IPS DF 6.9 (cell line): Measurements from ENCODE around the gene UGP2.
"Not testable (repeated sequence)": the region's sequence is repeated elsewhere in the genome, so short reads cannot be mapped to it uniquely, and the experiment has no call there.

Experiments used
- DNase-seq: peaks from one replicate; pipeline ENCODE4 v3.0.0-alpha.2; 2013; ENCODE audit warnings: low read depth, low spot score
- H3K27ac ChIP-seq: one replicate; pipeline ENCODE4 v1.5.1; 2013; ENCODE audit warnings: low read length, control low read depth
- H3K27me3 ChIP-seq: 2 replicates; pipeline ENCODE4 v1.6.1; 2013; ENCODE audit warnings: mild to moderate bottlenecking, low read length; ENCODE audit not compliant: control insufficient read depth, insufficient read depth
- H3K36me3 ChIP-seq: 2 replicates; pipeline ENCODE4 v1.6.1; 2013; ENCODE audit warnings: low read length; ENCODE audit not compliant: control insufficient read depth, insufficient read depth
- H3K4me1 ChIP-seq: 2 replicates; pipeline ENCODE4 v1.6.1; 2013; ENCODE audit warnings: low read length; ENCODE audit not compliant: control insufficient read depth, insufficient read depth
- H3K4me3 ChIP-seq: 2 replicates; pipeline ENCODE4 v1.5.1; 2013; ENCODE audit warnings: mild to moderate bottlenecking, low read length
- H3K9me3 ChIP-seq: 2 replicates; pipeline ENCODE4 v1.6.1; 2013; ENCODE audit warnings: low read length, inconsistent platforms; ENCODE audit not compliant: control insufficient read depth, insufficient read depth
- WGBS: extraction: QIAGEN DNeasy Blood & Tissue Kit; methylation state at CpG from one replicate; pipeline ENCODE4 v1.1.7; 2013; ENCODE audit warnings: mixed read lengths, missing lambda C conversion rate; ENCODE audit not compliant: insufficient read length, insufficient coverage; 5-methylcytosine and 5-hydroxymethylcytosine counted together

UGP2 gene

GRCh38 chr2:63837036-63837594 is 4.6 kb upstream of the UGP2 start:
- H3K36me3 ChIP-seq: no peaks in the 10 kb centered on the region
- no CpG with 5 or more reads among the region's 2 CpGs for WGBS
- H3K27me3 ChIP-seq: no peaks in the 10 kb centered on the region
- H3K4me3 ChIP-seq: no peak overlapping the region
- DNase-seq: no peak
- H3K27ac ChIP-seq: no peak overlapping the region
- H3K4me1 ChIP-seq: no peaks in the 10 kb centered on the region; the same call in 1 of the 2 replicates
- H3K9me3 ChIP-seq: no peaks in the 10 kb centered on the region

DNA sequence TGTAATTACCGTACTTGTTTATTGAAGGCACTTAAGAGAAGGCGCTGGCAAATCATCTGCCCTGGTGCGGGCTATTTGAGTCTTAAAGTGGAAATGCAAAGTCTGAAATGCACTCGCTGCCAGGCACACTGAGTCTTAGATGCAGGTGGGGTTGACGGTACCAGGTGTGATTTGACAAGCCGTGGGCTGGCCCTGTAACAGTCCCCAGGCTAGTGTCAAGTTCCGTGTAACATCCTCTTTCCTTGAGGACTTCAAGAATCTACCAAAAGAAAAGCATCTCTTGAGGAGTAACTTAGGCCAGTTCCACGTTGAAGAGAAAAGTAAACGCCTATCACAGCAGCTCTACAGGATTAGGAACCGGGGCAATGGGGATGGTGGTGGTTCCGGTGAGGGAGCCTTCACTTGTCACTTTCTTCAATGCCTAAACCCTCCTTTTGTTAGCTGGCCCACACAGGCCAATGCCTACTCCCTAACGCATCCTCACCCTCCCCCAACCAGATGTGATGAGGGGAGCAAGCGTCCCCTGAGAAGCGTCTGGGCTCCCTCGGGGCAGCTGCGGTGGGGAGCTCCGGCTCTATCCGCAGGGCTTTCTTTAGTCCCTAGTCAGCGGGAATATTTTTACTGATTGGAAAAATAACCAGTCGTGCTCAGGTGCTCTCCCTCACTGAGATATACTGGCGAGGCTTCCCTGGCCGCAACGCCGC is 1.5 kb upstream of the UGP2 start:
- Histone ChIP-seq H3K4me3 (peak overlapping the region; percentile 88; the same call in 1 of the 2 replicates), H3K4me1 (no peaks in the 10 kb centered on the region; the same call in 1 of the 2 replicates), H3K9me3 (no peaks in the 10 kb centered on the region), H3K27ac (no peak overlapping the region), H3K27me3 (no peaks in the 10 kb centered on the region), H3K36me3 (no peaks in the 10 kb centered on the region)
- no CpG with 5 or more reads among the region's 24 CpGs for WGBS
- DNase-seq: no peak

DNA sequence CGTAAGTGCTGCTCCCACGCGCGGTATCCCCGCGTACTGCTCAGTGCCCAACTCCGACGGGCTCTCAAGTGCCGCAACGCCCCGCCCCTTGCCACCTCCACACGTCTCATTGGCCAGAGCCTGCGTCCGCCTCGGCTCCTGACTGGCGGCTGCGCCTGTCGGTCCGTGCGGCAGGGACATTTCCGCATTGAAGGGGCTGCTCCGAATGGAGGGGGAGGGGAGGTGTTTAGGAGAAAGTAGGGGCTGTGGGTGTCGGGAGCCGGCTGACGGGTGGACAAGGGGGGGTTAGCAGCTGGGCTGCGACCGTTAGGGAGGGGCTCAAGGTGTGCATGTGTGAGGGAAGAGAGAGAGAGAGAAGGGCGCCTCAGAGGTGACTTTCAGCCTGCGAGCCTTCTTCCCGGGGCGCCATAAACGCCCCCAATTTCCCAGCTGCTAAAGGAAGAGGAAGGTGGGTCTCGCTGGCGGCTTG is 877 bp upstream of the UGP2 start:
- Histone ChIP-seq H3K4me1 (no peaks in the 10 kb centered on the region; the same call in 1 of the 2 replicates), H3K9me3 (no peaks in the 10 kb centered on the region), H3K4me3 (peak overlapping the region; percentile 88; the same call in 1 of the 2 replicates), H3K27ac (no peak overlapping the region), H3K36me3 (no peaks in the 10 kb centered on the region), H3K27me3 (no peaks in the 10 kb centered on the region)
- WGBS: no CpG with 5 or more reads among the region's 34 CpGs
- peak; percentile 95 for DNase-seq

GRCh38 chr2:63842149-63843061 is 709 bp downstream of the UGP2 start:
- Histone ChIP-seq H3K27ac (no peak overlapping the region), H3K4me1 (no peaks in the 10 kb centered on the region; the same call in 1 of the 2 replicates), H3K27me3 (no peaks in the 10 kb centered on the region), H3K4me3 (peak overlapping the region; percentile 88), H3K36me3 (no peaks in the 10 kb centered on the region), H3K9me3 (no peaks in the 10 kb centered on the region)
- no CpG with 5 or more reads among the region's 24 CpGs for WGBS
- no peak for DNase-seq

GRCh38 chr2:63843093-63843492 is 1.4 kb downstream of the UGP2 start:
- Histone ChIP-seq H3K36me3 (no peaks in the 10 kb centered on the region), H3K4me1 (no peaks in the 10 kb centered on the region; the same call in 1 of the 2 replicates)
- WGBS: no CpG with 5 or more reads among the region's 8 CpGs

GRCh38 chr2:63843791-63844190 is 2.1 kb downstream of the UGP2 start:
- no CpG with 5 or more reads among the region's 2 CpGs for WGBS
- no peaks in the 10 kb centered on the region; the same call in 1 of the 2 replicates for H3K4me1 ChIP-seq
- no peak for DNase-seq
- no peaks in the 10 kb centered on the region for H3K27me3 ChIP-seq
- no peaks in the 10 kb centered on the region for H3K9me3 ChIP-seq
- H3K4me3 ChIP-seq: peak overlapping the region; percentile 64; the same call in 1 of the 2 replicates
- no peaks in the 10 kb centered on the region for H3K36me3 ChIP-seq
- no peak overlapping the region for H3K27ac ChIP-seq

More at GRCh38 chr2:63843093-63843492, 1.4 kb downstream of the UGP2 start:
- no peak for DNase-seq
- Histone ChIP-seq H3K27me3 (no peaks in the 10 kb centered on the region), H3K9me3 (no peaks in the 10 kb centered on the region), H3K27ac (no peak overlapping the region), H3K4me3 (peak overlapping the region; percentile 88; the same call in 1 of the 2 replicates)

DNA sequence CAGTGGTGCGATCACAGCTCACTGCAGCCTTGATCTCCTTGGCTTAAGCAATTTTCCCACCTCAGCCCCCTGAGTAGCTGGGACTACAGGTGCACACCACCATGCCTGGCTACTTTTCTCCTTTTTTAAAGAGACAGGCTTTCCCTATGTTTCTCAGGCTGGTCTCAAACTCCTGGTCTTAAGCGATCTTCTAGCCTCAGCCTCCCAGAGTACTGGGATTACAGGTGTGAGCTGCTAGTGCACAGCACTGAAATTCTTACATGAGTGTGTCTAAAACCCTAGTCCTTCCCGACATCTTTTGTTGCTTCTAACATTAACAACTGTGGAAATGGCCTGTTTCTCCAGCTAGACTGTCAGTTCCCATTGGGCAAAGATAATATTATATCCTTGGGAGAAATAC is 2.9 kb downstream of the UGP2 start:
- no peaks in the 10 kb centered on the region; the same call in 1 of the 2 replicates for H3K4me1 ChIP-seq
- no peak overlapping the region for H3K27ac ChIP-seq
- no CpG with 5 or more reads among the region's 3 CpGs for WGBS
- no peaks in the 10 kb centered on the region for H3K36me3 ChIP-seq
- no peaks in the 10 kb centered on the region for H3K27me3 ChIP-seq
- H3K4me3 ChIP-seq: peak overlapping the region; percentile 64; the same call in 1 of the 2 replicates
- H3K9me3 ChIP-seq: no peaks in the 10 kb centered on the region
- DNase-seq: no peak

GRCh38 chr2:63845866-63846265 is 4.2 kb downstream of the UGP2 start:
- no peak for DNase-seq
- H3K27me3 ChIP-seq: no peaks in the 10 kb centered on the region
- peak overlapping the region; percentile 56 for H3K27ac ChIP-seq
- H3K4me3 ChIP-seq: peak overlapping the region; percentile 42; the same call in 1 of the 2 replicates
- no peaks in the 10 kb centered on the region for H3K36me3 ChIP-seq
- no peaks in the 10 kb centered on the region for H3K4me1 ChIP-seq
- no peaks in the 10 kb centered on the region for H3K9me3 ChIP-seq
- no CpG with 5 or more reads among the region's 3 CpGs for WGBS

DNA sequence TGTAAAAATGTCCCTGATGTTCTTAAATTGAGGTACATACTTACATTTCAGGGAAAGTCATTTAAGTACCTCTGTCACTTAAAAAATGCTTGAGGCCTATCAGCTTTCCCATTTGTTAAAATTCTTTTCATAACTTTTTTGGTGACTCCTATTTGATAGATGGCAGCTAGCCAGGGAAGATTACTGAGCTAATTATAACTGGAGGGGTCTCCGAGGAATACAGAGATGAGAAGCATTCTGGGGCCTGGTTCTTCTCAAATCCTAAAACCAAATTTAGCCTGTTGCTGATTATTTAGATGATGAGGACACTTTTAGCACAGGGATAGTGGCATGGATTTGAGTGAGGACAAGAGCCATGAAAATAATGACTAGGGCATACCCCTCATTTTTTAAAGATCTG is 4.8 kb downstream of the UGP2 start:
- peak overlapping the region; percentile 69 for H3K27ac ChIP-seq
- no peaks in the 10 kb centered on the region for H3K36me3 ChIP-seq

GRCh38 chr2:63847571-63847970 is 5.9 kb downstream of the UGP2 start:
- not testable (repeated sequence) for H3K36me3 ChIP-seq, DNase-seq, H3K4me1 ChIP-seq, H3K27me3 ChIP-seq, H3K9me3 ChIP-seq, H3K4me3 ChIP-seq
- no CpG with 5 or more reads among the region's 4 CpGs for WGBS
- peak overlapping the region; percentile 42 for H3K27ac ChIP-seq

More for the DNA sequence above, 4.8 kb downstream of the UGP2 start:
- H3K4me1 ChIP-seq: no peaks in the 10 kb centered on the region
- WGBS: no CpG with 5 or more reads among the region's 1 CpG
- H3K9me3 ChIP-seq: no peaks in the 10 kb centered on the region
- H3K4me3 ChIP-seq: no peak overlapping the region
- no peaks in the 10 kb centered on the region for H3K27me3 ChIP-seq
- no peak for DNase-seq
